ENCODE results near the gene CLK2. TPM values are rescaled to one million over a fixed set of nuclear protein-coding genes. Genes with fewer than 3 reads are reported as not detected.
A peak's percentile ranks its signal among the peaks of the same experiment; 100 is the strongest.

CLK2 gene
- total and polyA plus RNA-seq, 2 of the 13 experiments (the other 11 are each of a cell fraction or from before 2014, with no cell fraction given): 20.1 to 73.5 TPM

- TF ChIP-seq, protein P1, sequence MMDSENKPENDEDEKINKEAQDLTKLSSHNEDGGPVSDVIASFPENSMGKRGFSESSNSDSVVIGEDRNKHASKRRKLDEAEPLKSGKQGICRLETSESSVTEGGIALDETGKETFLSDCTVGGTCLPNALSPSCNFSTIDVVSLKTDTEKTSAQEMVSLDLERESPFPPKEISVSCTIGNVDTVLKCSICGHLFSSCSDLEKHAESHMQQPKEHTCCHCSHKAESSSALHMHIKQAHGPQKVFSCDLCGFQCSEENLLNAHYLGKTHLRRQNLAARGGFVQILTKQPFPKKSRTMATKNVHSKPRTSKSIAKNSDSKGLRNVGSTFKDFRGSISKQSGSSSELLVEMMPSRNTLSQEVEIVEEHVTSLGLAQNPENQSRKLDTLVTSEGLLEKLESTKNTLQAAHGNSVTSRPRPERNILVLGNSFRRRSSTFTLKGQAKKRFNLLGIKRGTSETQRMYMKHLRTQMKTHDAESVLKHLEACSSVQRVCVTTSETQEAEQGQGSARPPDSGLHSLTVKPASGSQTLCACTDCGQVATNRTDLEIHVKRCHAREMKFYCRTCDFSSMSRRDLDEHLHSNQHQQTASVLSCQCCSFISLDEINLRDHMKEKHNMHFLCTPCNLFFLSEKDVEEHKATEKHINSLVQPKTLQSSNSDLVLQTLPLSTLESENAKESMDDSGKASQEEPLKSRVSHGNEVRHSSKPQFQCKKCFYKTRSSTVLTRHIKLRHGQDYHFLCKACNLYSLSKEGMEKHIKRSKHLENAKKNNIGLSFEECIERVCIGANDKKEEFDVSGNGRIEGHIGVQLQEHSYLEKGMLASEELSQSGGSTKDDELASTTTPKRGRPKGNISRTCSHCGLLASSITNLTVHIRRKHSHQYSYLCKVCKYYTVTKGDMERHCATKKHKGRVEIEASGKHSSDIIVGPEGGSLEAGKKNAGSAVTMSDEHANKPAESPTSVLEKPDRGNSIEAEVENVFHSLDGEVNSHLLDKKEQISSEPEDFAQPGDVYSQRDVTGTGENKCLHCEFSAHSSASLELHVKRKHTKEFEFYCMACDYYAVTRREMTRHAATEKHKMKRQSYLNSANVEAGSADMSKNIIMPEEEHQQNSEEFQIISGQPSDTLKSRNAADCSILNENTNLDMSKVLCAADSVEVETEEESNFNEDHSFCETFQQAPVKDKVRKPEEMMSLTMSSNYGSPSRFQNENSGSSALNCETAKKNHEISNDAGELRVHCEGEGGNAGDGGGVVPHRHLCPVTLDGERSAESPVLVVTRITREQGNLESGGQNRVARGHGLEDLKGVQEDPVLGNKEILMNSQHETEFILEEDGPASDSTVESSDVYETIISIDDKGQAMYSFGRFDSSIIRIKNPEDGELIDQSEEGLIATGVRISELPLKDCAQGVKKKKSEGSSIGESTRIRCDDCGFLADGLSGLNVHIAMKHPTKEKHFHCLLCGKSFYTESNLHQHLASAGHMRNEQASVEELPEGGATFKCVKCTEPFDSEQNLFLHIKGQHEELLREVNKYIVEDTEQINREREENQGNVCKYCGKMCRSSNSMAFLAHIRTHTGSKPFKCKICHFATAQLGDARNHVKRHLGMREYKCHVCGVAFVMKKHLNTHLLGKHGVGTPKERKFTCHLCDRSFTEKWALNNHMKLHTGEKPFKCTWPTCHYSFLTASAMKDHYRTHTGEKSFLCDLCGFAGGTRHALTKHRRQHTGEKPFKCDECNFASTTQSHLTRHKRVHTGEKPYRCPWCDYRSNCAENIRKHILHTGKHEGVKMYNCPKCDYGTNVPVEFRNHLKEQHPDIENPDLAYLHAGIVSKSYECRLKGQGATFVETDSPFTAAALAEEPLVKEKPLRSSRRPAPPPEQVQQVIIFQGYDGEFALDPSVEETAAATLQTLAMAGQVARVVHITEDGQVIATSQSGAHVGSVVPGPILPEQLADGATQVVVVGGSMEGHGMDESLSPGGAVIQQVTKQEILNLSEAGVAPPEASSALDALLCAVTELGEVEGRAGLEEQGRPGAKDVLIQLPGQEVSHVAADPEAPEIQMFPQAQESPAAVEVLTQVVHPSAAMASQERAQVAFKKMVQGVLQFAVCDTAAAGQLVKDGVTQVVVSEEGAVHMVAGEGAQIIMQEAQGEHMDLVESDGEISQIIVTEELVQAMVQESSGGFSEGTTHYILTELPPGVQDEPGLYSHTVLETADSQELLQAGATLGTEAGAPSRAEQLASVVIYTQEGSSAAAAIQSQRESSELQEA (CRISPR knock-in tag; IDR thresholded peaks at IDR 0.05; ENCODE audit: not compliant biosample characterization): no peak
- TF ChIP-seq AGO2 (optimal IDR thresholded peaks at IDR 0.05; ENCODE audit: low read depth, low read length): peak; percentile 40
- TF ChIP-seq, protein P2, sequence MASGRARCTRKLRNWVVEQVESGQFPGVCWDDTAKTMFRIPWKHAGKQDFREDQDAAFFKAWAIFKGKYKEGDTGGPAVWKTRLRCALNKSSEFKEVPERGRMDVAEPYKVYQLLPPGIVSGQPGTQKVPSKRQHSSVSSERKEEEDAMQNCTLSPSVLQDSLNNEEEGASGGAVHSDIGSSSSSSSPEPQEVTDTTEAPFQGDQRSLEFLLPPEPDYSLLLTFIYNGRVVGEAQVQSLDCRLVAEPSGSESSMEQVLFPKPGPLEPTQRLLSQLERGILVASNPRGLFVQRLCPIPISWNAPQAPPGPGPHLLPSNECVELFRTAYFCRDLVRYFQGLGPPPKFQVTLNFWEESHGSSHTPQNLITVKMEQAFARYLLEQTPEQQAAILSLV (CRISPR knock-in tag; IDR thresholded peaks at IDR 0.05; ENCODE audit: borderline replicate concordance): no peak
- peak; percentile 35; the same call in 1 of the 2 replicates for TF ChIP-seq ZSCAN31 (CRISPR knock-in tag; IDR thresholded peaks at IDR 0.05; ENCODE audit: low read depth)
- TF ChIP-seq ZNF138 (CRISPR knock-in tag; IDR thresholded peaks at IDR 0.05; ENCODE audit: low read depth): no peak
- no peak for TF ChIP-seq ZNF761 (CRISPR knock-in tag; conservative IDR thresholded peaks at IDR 0.05)
- no peak; the same call in 1 of the 2 replicates for TF ChIP-seq GLI4 (CRISPR knock-in tag; IDR thresholded peaks at IDR 0.05; ENCODE audit: borderline replicate concordance)
- no peak for TF ChIP-seq ZNF879 (CRISPR knock-in tag; IDR thresholded peaks at IDR 0.05)
- no peak for TF ChIP-seq HNRNPLL (IDR thresholded peaks at IDR 0.05; ENCODE audit: low read depth, low read length, poor library complexity, severe bottlenecking)
- TF ChIP-seq, protein P3, sequence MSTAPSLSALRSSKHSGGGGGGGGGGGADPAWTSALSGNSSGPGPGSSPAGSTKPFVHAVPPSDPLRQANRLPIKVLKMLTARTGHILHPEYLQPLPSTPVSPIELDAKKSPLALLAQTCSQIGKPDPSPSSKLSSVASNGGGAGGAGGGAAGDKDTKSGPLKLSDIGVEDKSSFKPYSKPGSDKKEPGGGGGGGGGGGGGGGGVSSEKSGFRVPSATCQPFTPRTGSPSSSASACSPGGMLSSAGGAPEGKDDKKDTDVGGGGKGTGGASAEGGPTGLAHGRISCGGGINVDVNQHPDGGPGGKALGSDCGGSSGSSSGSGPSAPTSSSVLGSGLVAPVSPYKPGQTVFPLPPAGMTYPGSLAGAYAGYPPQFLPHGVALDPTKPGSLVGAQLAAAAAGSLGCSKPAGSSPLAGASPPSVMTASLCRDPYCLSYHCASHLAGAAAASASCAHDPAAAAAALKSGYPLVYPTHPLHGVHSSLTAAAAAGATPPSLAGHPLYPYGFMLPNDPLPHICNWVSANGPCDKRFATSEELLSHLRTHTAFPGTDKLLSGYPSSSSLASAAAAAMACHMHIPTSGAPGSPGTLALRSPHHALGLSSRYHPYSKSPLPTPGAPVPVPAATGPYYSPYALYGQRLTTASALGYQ (CRISPR knock-in tag; IDR thresholded peaks at IDR 0.05): 0 out of 2 replicates have a peak, but pooled peaks have one; percentile 39
- TF ChIP-seq ZKSCAN8 (CRISPR knock-in tag; IDR thresholded peaks at IDR 0.05; ENCODE audit: borderline replicate concordance): no peak
- no peak for TF ChIP-seq MTA3 (CRISPR knock-in tag; IDR thresholded peaks at IDR 0.05)
- TF ChIP-seq, protein P4, sequence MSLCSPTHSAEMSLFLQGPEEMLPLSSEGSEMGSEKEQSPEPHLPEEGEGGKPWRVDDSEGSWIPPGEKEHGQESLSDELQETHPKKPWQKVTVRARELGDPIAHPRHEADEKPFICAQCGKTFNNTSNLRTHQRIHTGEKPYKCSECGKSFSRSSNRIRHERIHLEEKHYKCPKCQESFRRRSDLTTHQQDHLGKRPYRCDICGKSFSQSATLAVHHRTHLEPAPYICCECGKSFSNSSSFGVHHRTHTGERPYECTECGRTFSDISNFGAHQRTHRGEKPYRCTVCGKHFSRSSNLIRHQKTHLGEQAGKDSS (CRISPR knock-in tag; IDR thresholded peaks at IDR 0.05; ENCODE audit: borderline replicate concordance, low read depth): no peak
- 0 out of 2 replicates have a peak, but pooled peaks have one; percentile 27 for TF ChIP-seq MED13 (CRISPR knock-in tag; IDR thresholded peaks at IDR 0.05)
- no peak for TF ChIP-seq U2AF1 (optimal IDR thresholded peaks at IDR 0.05; ENCODE audit: low read depth, low read length)
- TF ChIP-seq CC2D1A (CRISPR knock-in tag; IDR thresholded peaks at IDR 0.05): no peak
Observed at GRCh38 chr1:155272466-155273342, 600 bp downstream of the CLK2 start (continued).

Data from HepG2 (cell line).